HepG2 (cell line): ENCODE results near the gene GPR25. TPM values are rescaled to one million over a fixed set of nuclear protein-coding genes. Genes with fewer than 3 reads are reported as not detected.

Source experiments
- ATAC-seq: fragments of 200-7000 bp; cut with Tn5 transposase; 3 replicates; pipeline ENCODE4 v1.9.1; 2020; ENCODE audit warnings: mild to moderate bottlenecking, moderate library complexity
- BruUV-seq: library from RNA; stranded (reverse); fragments of 400-500 nt; replicated peaks from 2 replicates; lab custom pipeline; 2021; lab: Mats Ljungman, UMichigan
- CTCF ChIA-PET: fragments of 300-600 bp; formaldehyde crosslinking; extraction: SDS; loops from one replicate; lab custom pipeline; 2021; ENCODE audit warnings: low total read pairs, inconsistent platforms, low intra/inter-chr PET ratio; lab: Yijun Ruan, JAX
- POLR2A ChIA-PET: fragments of 350-600 bp; sonication (Branson Sonifier 250); formaldehyde crosslinking; loops from one replicate; lab custom pipeline; 2020; ENCODE audit warnings: antibody characterized with exemption, inconsistent platforms; lab: Yijun Ruan, JAX
- DNase-seq: peaks from one replicate; pipeline ENCODE4 v3.0.0-alpha.2; 2015; ENCODE audit warnings: low spot score
- FAIRE-seq: peaks from 3 replicates; lab custom pipeline; 2011; peaks lifted over from hg19 to GRCh38; lab: Jason Lieb, UNC
- H2AFZ ChIP-seq: one replicate; pipeline ENCODE4 v1.6.1; 2011; ENCODE audit warnings: low read length, inconsistent platforms
- H3K27ac ChIP-seq: fragments of 300-600 bp; 3 replicates; pipeline ENCODE4 v1.8.0; 2011; ENCODE audit warnings: mixed run types, mild to moderate bottlenecking, mixed read lengths, low read length, inconsistent platforms; ENCODE audit not compliant: insufficient read depth; ENCODE audit errors: extremely low read length
- H3K27me3 ChIP-seq, 2 experiments: fragments of 200-600 bp in 1 of 2; 2 replicates in 1 of 2; 3 replicates in 1 of 2; pipeline versions ENCODE4 v1.6.0 to v1.8.0; 2011; ENCODE audit warnings: low read length in 2 of 2, mild to moderate bottlenecking in 2 of 2, moderate library complexity in 2 of 2, inconsistent platforms in 1 of 2; ENCODE audit not compliant: insufficient read depth in 2 of 2, control insufficient read depth in 1 of 2
- H3K36me3 ChIP-seq, 2 experiments: fragments of 200-600 bp in 1 of 2; replicated peaks in 1 of 2; 2 replicates in 1 of 2; 3 replicates in 1 of 2; pipeline versions ENCODE4 v1.5.1 to v1.8.0; 2011; ENCODE audit warnings: low read length in 2 of 2, inconsistent platforms in 1 of 2; ENCODE audit not compliant: insufficient read depth in 2 of 2, control insufficient read depth in 1 of 2
- H3K4me1 ChIP-seq: 2 replicates; pipeline ENCODE4 v1.5.1; 2012; ENCODE audit warnings: low read length, inconsistent platforms; ENCODE audit not compliant: insufficient read depth
- H3K4me2 ChIP-seq: 2 replicates; pipeline ENCODE4 v1.6.0; 2011; ENCODE audit warnings: low read depth, low read length, inconsistent platforms
- H3K4me3 ChIP-seq, 3 experiments: fragments of 200-600 bp in 1 of 3; sonication (generic), shearing (Covaris generic) in 1 of 3; replicated peaks in 1 of 3; 2 replicates each; pipeline ENCODE4 v1.5.1; 2011 to 2016; ENCODE audit warnings: low read length in 3 of 3, inconsistent platforms in 2 of 3, low read depth in 2 of 3, mild to moderate bottlenecking in 2 of 3, control low read depth in 1 of 3, mixed read lengths in 1 of 3; ENCODE audit not compliant: insufficient read depth in 1 of 3
- H3K79me2 ChIP-seq: one replicate; pipeline ENCODE4 v1.6.1; 2011; ENCODE audit warnings: low read length, inconsistent platforms; ENCODE audit not compliant: insufficient read depth
- H3K9ac ChIP-seq: 2 replicates; pipeline ENCODE4 v1.6.0; 2011; ENCODE audit warnings: mild to moderate bottlenecking, low read depth, low read length, inconsistent platforms; ENCODE audit not compliant: insufficient read depth
- H3K9me3 ChIP-seq: 2 replicates; pipeline ENCODE4 v1.5.1; 2012; ENCODE audit warnings: mild to moderate bottlenecking, low read length
- H4K20me1 ChIP-seq: 2 replicates; pipeline ENCODE4 v1.6.0; 2011; ENCODE audit warnings: inconsistent platforms, mild to moderate bottlenecking, low read length, moderate library complexity; ENCODE audit not compliant: insufficient read depth
- FOXC1 ChIP-seq: sonication (generic); formaldehyde crosslinking; IDR thresholded peaks from 2 replicates; pipeline ENCODE4 v1.8.0; 2022; ENCODE audit warnings: mild to moderate bottlenecking, missing genetic modification reagents, borderline replicate concordance
- KDM5A ChIP-seq: fragments of 200-600 bp; sonication (generic); IDR thresholded peaks from 2 replicates; pipeline ENCODE4 v1.7.0; 2018; ENCODE audit warnings: antibody characterized with exemption, mild to moderate bottlenecking, low read length, borderline replicate concordance
- ZFP37 ChIP-seq: sonication (generic); formaldehyde crosslinking; IDR thresholded peaks from 2 replicates; pipeline ENCODE4 v1.4.0; 2020; ENCODE audit warnings: missing genetic modification reagents, borderline replicate concordance
- ZKSCAN8 ChIP-seq: IDR thresholded peaks from 2 replicates; pipeline ENCODE4 v1.6.1; 2016; ENCODE audit warnings: borderline replicate concordance, missing genetic modification reagents, missing compliant biosample characterization
- ZNF629 ChIP-seq: sonication (generic); formaldehyde crosslinking; conservative IDR thresholded peaks from 2 replicates; pipeline ENCODE4 v1.5.0; 2020; ENCODE audit warnings: missing genetic modification reagents
- WGBS: methylation state at CpG from one replicate; pipeline ENCODE4 v1.1.6; 2017; ENCODE audit warnings: low lambda C conversion rate; 5-methylcytosine and 5-hydroxymethylcytosine counted together
- in situ Hi-C: cut with HindIII; loops from 2 replicates; pipeline ENCODE4 v1.10.0; 2017; ENCODE audit warnings: low pct_unique_long_range_greater_than_20kb; ENCODE audit not compliant: extremely low pct_ligation_motif_present
- intact Hi-C: fragments of 100-400 bp; cut with micrococcal nuclease; formaldehyde crosslinking; loops from one replicate; pipeline ENCODE4 v1.10.0; 2022; ENCODE audit not compliant: unreplicated experiment
- polyA plus RNA-seq, 8 experiments: library from polyadenylated mRNA; depleted of rRNA in 3 of 8; stranded (reverse) in 7 of 8; unstranded in 1 of 8; fragments of >200 nt; fragmentation: Illumina TruSeq in 4 of 8; extraction: Trizol in 4 of 8; gene quantifications; 2 replicates each; pipeline versions ENCODE4 v1.2.1 to v1.2.3, GENCODE V29; 2011 to 2016; ENCODE audit warnings: low read depth in 4 of 8, missing spikeins in 1 of 8, mixed read lengths in 1 of 8; ENCODE audit not compliant: insufficient read depth in 1 of 8
- total RNA-seq, 5 experiments: library from RNA; depleted of rRNA; stranded (reverse); fragments of >200 nt; fragmentation: Illumina TruSeq; extraction: Trizol; gene quantifications; 2 replicates each; pipeline ENCODE4 v1.2.3, GENCODE V29; 2016; ENCODE audit warnings: low read depth in 1 of 5

Gene GPR25
- total and polyA plus RNA-seq, 2 of the 13 experiments (the other 11 are each of a cell fraction or from before 2014, with no cell fraction given): not detected

- POLR2A ChIA-PET: no interaction called here
- Histone ChIP-seq H3K79me2 (no peaks in the 10 kb centered on the region), H3K9ac (no peak overlapping the region), H3K4me2 (no peak overlapping the region), H3K4me1 (peaks cover 46% of the 10 kb centered on the region), H4K20me1 (no peaks in the 10 kb centered on the region), H3K9me3 (no peaks in the 10 kb centered on the region), H3K4me3 (no peak overlapping the region), H2AFZ (no peak overlapping the region), H3K36me3 (no peaks in the 10 kb centered on the region), H3K27me3 (no peaks in the 10 kb centered on the region), H3K27ac (no peak overlapping the region)
- intact Hi-C loops (no loop called here), in situ Hi-C loops (no loop called here)
- no peak for DNase-seq
- ATAC-seq: no peak
- no TSS peak for BruUV-seq
- CTCF ChIA-PET: no interaction called here
- TF ChIP-seq ZFP37 (CRISPR knock-in tag): no peak
- peak; percentile 85 for TF ChIP-seq ZNF629
- FAIRE-seq: no peak
- 84% methylated on average over 6 of the region's 6 CpGs for WGBS
These were observed 13.0 kb downstream of the GPR25 start for GRCh38 chr1:200885623-200886402.

DNA sequence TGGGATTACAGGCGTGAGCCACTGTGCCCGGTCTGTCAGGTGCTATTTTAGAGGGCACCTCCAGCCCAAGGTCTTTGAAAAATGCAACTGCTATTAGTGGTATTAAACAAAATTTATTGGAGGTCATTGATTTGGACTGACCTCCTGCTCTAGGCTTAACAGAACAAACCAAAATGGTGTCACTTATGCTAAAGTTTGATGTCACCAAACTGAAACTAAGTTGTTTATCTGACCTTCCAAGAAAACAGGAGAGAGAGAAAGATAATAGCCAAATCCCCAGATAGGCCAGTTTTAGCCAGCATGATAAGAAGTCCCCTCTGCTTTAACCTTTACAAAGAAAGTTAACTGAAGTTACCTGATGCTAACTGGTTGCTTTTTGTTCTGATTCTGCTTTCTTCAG, 13.8 kb downstream of the GPR25 start:
- POLR2A ChIA-PET: interaction anchor here (2.9 kb wide), 1 partner anchor 10 kb away, joined by 40 read pairs; no protein-coding TSS in a partner anchor

More for the DNA sequence above, 13.8 kb downstream of the GPR25 start:
- no TSS peak for BruUV-seq
- in situ Hi-C loops: no loop called here
- Histone ChIP-seq H3K4me2 (peak overlapping the region; percentile 94), H3K9ac (no peak overlapping the region), H2AFZ (no peak overlapping the region), H3K9me3 (no peaks in the 10 kb centered on the region), H3K79me2 (no peaks in the 10 kb centered on the region), H3K4me3 (no peak overlapping the region), H3K27ac (no peak overlapping the region), H4K20me1 (no peaks in the 10 kb centered on the region), H3K4me1 (peaks cover 46% of the 10 kb centered on the region), H3K36me3 (no peaks in the 10 kb centered on the region), H3K27me3 (no peaks in the 10 kb centered on the region)
- CTCF ChIA-PET: no interaction called here
- no peak for ATAC-seq
- no peak for TF ChIP-seq KDM5A
- no peak for TF ChIP-seq ZKSCAN8
- TF ChIP-seq FOXC1 (CRISPR knock-in tag): no peak
- no peak for DNase-seq
- WGBS: 90% methylated on average over 2 of the region's 2 CpGs
- no peak for FAIRE-seq
- intact Hi-C loops: no loop called here
